Measurements from ENCODE around the gene PIGB. TPM values are rescaled to one million over a fixed set of nuclear protein-coding genes. Genes with fewer than 3 reads are reported as not detected.
"Not testable (repeated sequence)": the region's sequence is repeated elsewhere in the genome, so short reads cannot be mapped to it uniquely, and the experiment has no call there.

Gene PIGB
- total and polyA plus RNA-seq, 2 donors: 8.5 to 14.1 TPM

GRCh38 chr15:55372701-55373440 is 53.8 kb downstream of the PIGB start:
- H3K4me3 ChIP-seq (ENCODE audit: low read depth, low read length): no peak overlapping the region
- no peak overlapping the region for H3K27ac ChIP-seq (ENCODE audit: low read depth)
- 54% methylated on average over 3 of the region's 3 CpGs for WGBS
- no peaks in the 10 kb centered on the region for H3K4me1 ChIP-seq (ENCODE audit: insufficient read depth)
- DNase-seq (ENCODE audit: extremely low spot score): no peak
- H3K36me3 ChIP-seq (ENCODE audit: insufficient read depth): peaks cover 1% of the 10 kb centered on the region

GRCh38 chr15:55379095-55379494 is 60.1 kb downstream of the PIGB start:
- peaks cover 3% of the 10 kb centered on the region for H3K36me3 ChIP-seq (ENCODE audit: insufficient read depth)
- 95% methylated on average over 5 of the region's 5 CpGs for WGBS

GRCh38 chr15:55381595-55381994 is 62.6 kb downstream of the PIGB start:
- DNase-seq (ENCODE audit: extremely low spot score): no peak
- Histone ChIP-seq H3K27ac (ENCODE audit: low read depth) (no peak overlapping the region), H3K4me3 (ENCODE audit: low read depth, low read length) (no peak overlapping the region), H3K4me1 (ENCODE audit: insufficient read depth) (no peaks in the 10 kb centered on the region), H3K36me3 (ENCODE audit: insufficient read depth) (peaks cover 3% of the 10 kb centered on the region)

More at GRCh38 chr15:55379095-55379494, 60.1 kb downstream of the PIGB start:
- Histone ChIP-seq H3K27ac (ENCODE audit: low read depth) (no peak overlapping the region), H3K4me1 (ENCODE audit: insufficient read depth) (no peaks in the 10 kb centered on the region), H3K4me3 (ENCODE audit: low read depth, low read length) (no peak overlapping the region)
- no peak for DNase-seq (ENCODE audit: extremely low spot score)

GRCh38 chr15:55383687-55384086 is 64.7 kb downstream of the PIGB start:
- H3K4me1 ChIP-seq (ENCODE audit: insufficient read depth): no peaks in the 10 kb centered on the region
- H3K27ac ChIP-seq (ENCODE audit: low read depth): no peak overlapping the region
- DNase-seq (ENCODE audit: extremely low spot score): no peak
- no peak overlapping the region for H3K4me3 ChIP-seq (ENCODE audit: low read depth, low read length)
- 96% methylated on average over 2 of the region's 2 CpGs for WGBS
- H3K36me3 ChIP-seq (ENCODE audit: insufficient read depth): peaks cover 3% of the 10 kb centered on the region

GRCh38 chr15:55387027-55387426 is 68.0 kb downstream of the PIGB start:
- Histone ChIP-seq H3K27ac (ENCODE audit: low read depth) (no peak overlapping the region), H3K36me3 (ENCODE audit: insufficient read depth) (no peaks in the 10 kb centered on the region), H3K4me1 (ENCODE audit: insufficient read depth) (no peaks in the 10 kb centered on the region), H3K4me3 (ENCODE audit: low read depth, low read length) (no peak overlapping the region)
- DNase-seq (ENCODE audit: extremely low spot score): no peak

- DNase-seq (ENCODE audit: extremely low spot score): no peak
- Histone ChIP-seq H3K4me1 (ENCODE audit: insufficient read depth) (no peaks in the 10 kb centered on the region), H3K36me3 (ENCODE audit: insufficient read depth) (no peaks in the 10 kb centered on the region), H3K4me3 (ENCODE audit: low read depth, low read length) (no peak overlapping the region), H3K27ac (ENCODE audit: low read depth) (no peak overlapping the region)
Measured at GRCh38 chr15:55389264-55389607, 70.2 kb downstream of the PIGB start.

- H3K4me3 ChIP-seq (ENCODE audit: low read depth, low read length): no peak overlapping the region
- DNase-seq (ENCODE audit: extremely low spot score): no peak
- 96% methylated on average over 1 of the region's 1 CpG for WGBS
- no peak overlapping the region for H3K27ac ChIP-seq (ENCODE audit: low read depth)
- H3K36me3 ChIP-seq (ENCODE audit: insufficient read depth): no peaks in the 10 kb centered on the region
- no peaks in the 10 kb centered on the region for H3K4me1 ChIP-seq (ENCODE audit: insufficient read depth)
Measured at GRCh38 chr15:55394694-55395093, 75.7 kb downstream of the PIGB start.

GRCh38 chr15:55398243-55398642 is 79.2 kb downstream of the PIGB start:
- Histone ChIP-seq H3K36me3 (ENCODE audit: insufficient read depth) (no peaks in the 10 kb centered on the region), H3K4me1 (ENCODE audit: insufficient read depth) (no peaks in the 10 kb centered on the region), H3K4me3 (ENCODE audit: low read depth, low read length) (no peak overlapping the region), H3K27ac (ENCODE audit: low read depth) (no peak overlapping the region)
- WGBS: 93% methylated on average over 5 of the region's 5 CpGs
- no peak for DNase-seq (ENCODE audit: extremely low spot score)

GRCh38 chr15:55400050-55400449 is 81.0 kb downstream of the PIGB start:
- H3K4me1 ChIP-seq (ENCODE audit: insufficient read depth); DNase-seq (ENCODE audit: extremely low spot score); H3K27ac ChIP-seq (ENCODE audit: low read depth); H3K4me3 ChIP-seq (ENCODE audit: low read depth, low read length); H3K36me3 ChIP-seq (ENCODE audit: insufficient read depth): not testable (repeated sequence)
- 90% methylated on average over 8 of the region's 8 CpGs for whole genome bisulfite sequencing

- DNase-seq (ENCODE audit: extremely low spot score): no peak
- WGBS: 90% methylated on average over 1 of the region's 1 CpG
- H3K4me1 ChIP-seq (ENCODE audit: insufficient read depth): no peaks in the 10 kb centered on the region
- H3K36me3 ChIP-seq (ENCODE audit: insufficient read depth): no peaks in the 10 kb centered on the region
- H3K27ac ChIP-seq (ENCODE audit: low read depth): no peak overlapping the region
- no peak overlapping the region for H3K4me3 ChIP-seq (ENCODE audit: low read depth, low read length)
Measured at GRCh38 chr15:55401786-55402246, 82.8 kb downstream of the PIGB start.

- Histone ChIP-seq H3K36me3 (ENCODE audit: insufficient read depth) (no peaks in the 10 kb centered on the region), H3K4me3 (ENCODE audit: low read depth, low read length) (no peak overlapping the region), H3K4me1 (ENCODE audit: insufficient read depth) (no peaks in the 10 kb centered on the region), H3K27ac (ENCODE audit: low read depth) (no peak overlapping the region)
- DNase-seq (ENCODE audit: extremely low spot score): no peak
Measured at GRCh38 chr15:55402707-55403106, 83.7 kb downstream of the PIGB start.

GRCh38 chr15:55403531-55403930 is 84.5 kb downstream of the PIGB start:
- DNase-seq (ENCODE audit: extremely low spot score): no peak
- H3K4me1 ChIP-seq (ENCODE audit: insufficient read depth): no peaks in the 10 kb centered on the region
- no peak overlapping the region for H3K4me3 ChIP-seq (ENCODE audit: low read depth, low read length)
- H3K36me3 ChIP-seq (ENCODE audit: insufficient read depth): no peaks in the 10 kb centered on the region
- no peak overlapping the region for H3K27ac ChIP-seq (ENCODE audit: low read depth)
